ENCODE results near the gene MAGI2.
A peak's percentile ranks its signal among the peaks of the same experiment; 100 is the strongest.

MAGI2 gene

GRCh38 chr7:77989981-77990566, 1463.4 kb downstream of the MAGI2 start:
- peak; percentile 25 for TF ChIP-seq CTCF (IDR thresholded peaks at IDR 0.05; ENCODE audit: control extremely low read depth, extremely low read depth, low read depth, missing control alignments)
- POLR2A ChIA-PET = no interaction called here
- CTCF ChIA-PET = interaction anchor here (0.8 to 2.3 kb wide), 3 partner anchors 8 to 30 kb away, joined by 3 to 12 read pairs (median 4); no protein-coding TSS in a partner anchor
- DNase-seq (ENCODE audit: extremely low spot score) = no peak

- ChIA-PET POLR2A (no interaction called here), CTCF (no interaction called here)
- no peak for DNase-seq (ENCODE audit: extremely low spot score)
- TF ChIP-seq CTCF (IDR thresholded peaks at IDR 0.05; ENCODE audit: control extremely low read depth, extremely low read depth, low read depth, missing control alignments) = no peak
Observed at GRCh38 chr7:77985974-77986339, 1467.5 kb downstream of the MAGI2 start.

- no peak for DNase-seq (ENCODE audit: extremely low spot score)
- ChIA-PET POLR2A (no interaction called here), CTCF (no interaction called here)
- TF ChIP-seq CTCF (IDR thresholded peaks at IDR 0.05; ENCODE audit: control extremely low read depth, extremely low read depth, low read depth, missing control alignments) = no peak
Observed at GRCh38 chr7:77985232-77985973, 1468.1 kb downstream of the MAGI2 start.

- no peak for DNase-seq (ENCODE audit: extremely low spot score)
- TF ChIP-seq CTCF (IDR thresholded peaks at IDR 0.05; ENCODE audit: control extremely low read depth, extremely low read depth, low read depth, missing control alignments) = no peak
- ChIA-PET POLR2A (no interaction called here), CTCF (interaction anchor here (0.7 to 1.2 kb wide), 2 partner anchors 10 to 16 kb away, joined by 3 read pairs; no protein-coding TSS in a partner anchor)
Observed at GRCh38 chr7:77983973-77984372, 1469.5 kb downstream of the MAGI2 start.

GRCh38 chr7:77982926-77983550, 1470.4 kb downstream of the MAGI2 start:
- DNase-seq (ENCODE audit: extremely low spot score) = no peak
- no peak for TF ChIP-seq CTCF (IDR thresholded peaks at IDR 0.05; ENCODE audit: control extremely low read depth, extremely low read depth, low read depth, missing control alignments)
- POLR2A ChIA-PET = no interaction called here
- CTCF ChIA-PET = interaction anchor here (1.2 kb wide), 1 partner anchor 9 kb away, joined by 3 read pairs; no protein-coding TSS in a partner anchor

DNA sequence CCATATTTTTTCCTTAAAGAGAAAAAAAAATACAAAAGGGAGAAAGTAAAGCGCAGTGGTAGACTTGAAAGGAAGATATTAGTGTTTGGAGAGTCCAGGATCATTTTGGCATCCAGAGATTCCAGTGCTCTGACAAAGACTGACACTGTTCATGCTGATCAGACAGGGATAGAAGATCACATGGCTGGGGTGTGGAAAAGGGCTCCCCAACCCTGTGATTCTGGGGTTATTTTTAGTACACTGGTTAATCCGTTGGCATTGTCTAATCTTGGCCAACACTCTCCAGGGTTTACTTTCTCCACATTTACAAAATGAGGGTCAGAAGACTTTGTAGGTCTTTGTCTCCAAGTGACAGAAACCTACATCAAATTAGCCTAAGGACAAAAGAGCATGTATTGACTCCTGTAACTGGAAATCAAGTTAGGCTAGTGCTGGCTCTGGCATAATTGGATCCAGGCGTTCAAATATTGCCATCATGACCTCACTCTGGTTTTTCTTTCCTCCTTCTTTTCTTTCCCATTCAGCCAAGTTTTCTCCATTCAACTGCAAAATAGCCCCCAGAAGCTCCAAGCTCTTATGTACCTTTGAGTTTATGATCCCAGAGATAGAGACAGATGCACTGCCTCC, 1473.3 kb downstream of the MAGI2 start:
- ChIA-PET POLR2A (no interaction called here), CTCF (interaction anchor here (0.9 kb wide), 1 partner anchor 60 kb away, joined by 3 read pairs; no protein-coding TSS in a partner anchor)
- no peak for TF ChIP-seq CTCF (IDR thresholded peaks at IDR 0.05; ENCODE audit: control extremely low read depth, extremely low read depth, low read depth, missing control alignments)
- no peak for DNase-seq (ENCODE audit: extremely low spot score)
